Retina (tissue), 1 donor: ENCODE results near the gene RTP1.

ENCODE experiments used
- DNase-seq: peaks from one replicate; pipeline ENCODE4 v3.0.0-alpha.2; 2016

The RTP1 gene

GRCh38 chr3:187243933-187244524 is 46.7 kb downstream of the RTP1 start:
- DNase-seq: no peak

DNA sequence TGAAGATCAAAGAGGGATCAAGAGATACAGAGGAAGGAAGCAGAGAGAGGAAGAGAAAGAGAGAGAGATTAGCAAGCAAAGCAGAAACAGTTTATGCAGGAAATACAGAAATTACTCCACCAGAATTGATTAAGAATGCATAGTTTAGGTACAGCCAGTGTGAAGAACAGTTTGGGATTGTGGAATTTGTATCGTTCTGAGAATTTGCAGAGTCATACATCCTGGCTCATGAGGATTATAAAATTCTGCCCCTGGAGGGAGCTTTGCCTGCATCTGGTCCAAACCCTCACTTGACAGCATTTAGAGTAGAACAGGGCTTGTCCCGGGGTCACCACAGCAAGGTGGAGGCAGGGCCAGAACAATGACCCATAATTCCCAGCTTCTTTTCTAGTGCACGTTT is 50.1 kb downstream of the RTP1 start:
- DNase-seq: no peak
